Stimulated activated effector memory CD8-positive, alpha-beta T cell treated with anti-CD3 and anti-CD28 coated beads, Interleukin-12 subunit alpha, Interleukin-12 subunit beta, amount 100 ng/mL, for 72 hours (primary cell): ENCODE measurements around the gene ASCC3.
"Not testable (repeated sequence)": the region's sequence is repeated elsewhere in the genome, so short reads cannot be mapped to it uniquely, and the experiment has no call there.

ENCODE experiments used
- ATAC-seq: fragments of 150-1000 bp; cut with Tn5 transposase; 2 replicates; pipeline ENCODE4 v1.10.0; 2021
- DNase-seq, 2 donors: peaks; one replicate each; pipeline ENCODE4 v3.0.0; 2021 to 2022; ENCODE audit warnings: low spot score in 2 of 2
- H3K27ac Mint-ChIP-seq: one replicate; pipeline ENCODE4 v1.8.0; 2022; ENCODE audit warnings: mild to moderate bottlenecking, mixed read lengths
- H3K36me3 Mint-ChIP-seq: one replicate; pipeline ENCODE4 v1.8.0; 2022; ENCODE audit warnings: mild to moderate bottlenecking, mixed read lengths
- H3K4me1 Mint-ChIP-seq: one replicate; pipeline ENCODE4 v1.8.0; 2022; ENCODE audit warnings: mixed read lengths
- H3K4me3 Mint-ChIP-seq: one replicate; pipeline ENCODE4 v1.8.0; 2022; ENCODE audit warnings: mild to moderate bottlenecking, mixed read lengths
- H3K9me3 Mint-ChIP-seq: one replicate; pipeline ENCODE4 v1.8.0; 2022; ENCODE audit warnings: mixed read lengths

ASCC3 gene

GRCh38 chr6:100850174-100850573, 31.0 kb downstream of the ASCC3 start:
- ATAC-seq (peak; percentile 82), DNase-seq (no peak)
- H3K4me1 Mint-ChIP-seq, result peaks cover 28% of the 10 kb centered on the region
- H3K27ac Mint-ChIP-seq, result no peak overlapping the region
- H3K9me3 Mint-ChIP-seq, result no peaks in the 10 kb centered on the region
- peaks cover 20% of the 10 kb centered on the region for H3K36me3 Mint-ChIP-seq
- H3K4me3 Mint-ChIP-seq, result no peak overlapping the region

- H3K9me3 Mint-ChIP-seq, result no peaks in the 10 kb centered on the region
- ATAC-seq (peak; percentile 69), DNase-seq (no peak)
- peaks cover 20% of the 10 kb centered on the region for H3K36me3 Mint-ChIP-seq
- H3K4me3 Mint-ChIP-seq, result no peak overlapping the region
- peak overlapping the region; percentile 21 for H3K27ac Mint-ChIP-seq
- peaks cover 40% of the 10 kb centered on the region for H3K4me1 Mint-ChIP-seq
Measured at GRCh38 chr6:100846276-100846675, 34.9 kb downstream of the ASCC3 start.

GRCh38 chr6:100845676-100846075, 35.5 kb downstream of the ASCC3 start:
- no peak for ATAC-seq
- H3K9me3 Mint-ChIP-seq, result no peaks in the 10 kb centered on the region
- no peak overlapping the region for H3K27ac Mint-ChIP-seq
- peaks cover 45% of the 10 kb centered on the region for H3K4me1 Mint-ChIP-seq
- DNase-seq, result no peak
- peaks cover 20% of the 10 kb centered on the region for H3K36me3 Mint-ChIP-seq
- no peak overlapping the region for H3K4me3 Mint-ChIP-seq

GRCh38 chr6:100839419-100839818, 41.7 kb downstream of the ASCC3 start:
- DNase-seq, result no peak
- Mint-ChIP-seq H3K4me3 (no peak overlapping the region), H3K36me3 (peaks cover 7% of the 10 kb centered on the region), H3K9me3 (peaks cover 3% of the 10 kb centered on the region), H3K27ac (no peak overlapping the region), H3K4me1 (peaks cover 33% of the 10 kb centered on the region)
- no peak for ATAC-seq

- Mint-ChIP-seq H3K4me3 (no peak overlapping the region), H3K9me3 (peaks cover 3% of the 10 kb centered on the region), H3K4me1 (peaks cover 30% of the 10 kb centered on the region), H3K36me3 (peaks cover 7% of the 10 kb centered on the region), H3K27ac (no peak overlapping the region)
- DNase-seq (no peak), ATAC-seq (no peak)
Measured at GRCh38 chr6:100838011-100838410, 43.1 kb downstream of the ASCC3 start.

- no peak overlapping the region for H3K27ac Mint-ChIP-seq
- DNase-seq (no peak), ATAC-seq (no peak)
- no peak overlapping the region for H3K4me3 Mint-ChIP-seq
- H3K4me1 Mint-ChIP-seq, result peaks cover 12% of the 10 kb centered on the region
- H3K9me3 Mint-ChIP-seq, result peaks cover 3% of the 10 kb centered on the region
- H3K36me3 Mint-ChIP-seq, result peaks cover 7% of the 10 kb centered on the region
Measured at GRCh38 chr6:100833972-100834574, 47.1 kb downstream of the ASCC3 start.

- not testable (repeated sequence) for H3K4me3 Mint-ChIP-seq, H3K27ac Mint-ChIP-seq, ATAC-seq, H3K9me3 Mint-ChIP-seq, H3K4me1 Mint-ChIP-seq, DNase-seq
- H3K36me3 Mint-ChIP-seq, result peaks cover 19% of the 10 kb centered on the region
Measured at GRCh38 chr6:100829077-100829595, 52.0 kb downstream of the ASCC3 start.

GRCh38 chr6:100823041-100823440, 58.1 kb downstream of the ASCC3 start:
- no peaks in the 10 kb centered on the region for H3K9me3 Mint-ChIP-seq
- DNase-seq, result no peak
- H3K36me3 Mint-ChIP-seq, result peaks cover 26% of the 10 kb centered on the region
- H3K27ac Mint-ChIP-seq, result no peak overlapping the region
- H3K4me3 Mint-ChIP-seq, result no peak overlapping the region
- H3K4me1 Mint-ChIP-seq, result peaks cover 20% of the 10 kb centered on the region
- no peak for ATAC-seq

GRCh38 chr6:100818066-100818465, 63.1 kb downstream of the ASCC3 start:
- DNase-seq, result no peak
- peaks cover 2% of the 10 kb centered on the region for H3K9me3 Mint-ChIP-seq
- H3K36me3 Mint-ChIP-seq, result peaks cover 25% of the 10 kb centered on the region
- H3K4me1 Mint-ChIP-seq, result peaks cover 33% of the 10 kb centered on the region
- no peak overlapping the region for H3K27ac Mint-ChIP-seq
- no peak for ATAC-seq
- no peak overlapping the region for H3K4me3 Mint-ChIP-seq

GRCh38 chr6:100810015-100810414, 71.1 kb downstream of the ASCC3 start:
- H3K9me3 Mint-ChIP-seq, result no peaks in the 10 kb centered on the region
- DNase-seq (no peak), ATAC-seq (no peak)
- no peak overlapping the region for H3K27ac Mint-ChIP-seq
- no peak overlapping the region for H3K4me3 Mint-ChIP-seq
- H3K36me3 Mint-ChIP-seq, result peaks cover 22% of the 10 kb centered on the region
- H3K4me1 Mint-ChIP-seq, result peaks cover 21% of the 10 kb centered on the region

GRCh38 chr6:100809346-100809745, 71.8 kb downstream of the ASCC3 start:
- DNase-seq (no peak), ATAC-seq (no peak)
- no peaks in the 10 kb centered on the region for H3K9me3 Mint-ChIP-seq
- H3K36me3 Mint-ChIP-seq, result peaks cover 23% of the 10 kb centered on the region
- H3K4me3 Mint-ChIP-seq, result no peak overlapping the region
- H3K27ac Mint-ChIP-seq, result no peak overlapping the region
- peaks cover 21% of the 10 kb centered on the region for H3K4me1 Mint-ChIP-seq

GRCh38 chr6:100808638-100809275, 72.4 kb downstream of the ASCC3 start:
- Mint-ChIP-seq H3K4me1 (peaks cover 24% of the 10 kb centered on the region), H3K27ac (no peak overlapping the region), H3K4me3 (no peak overlapping the region), H3K9me3 (no peaks in the 10 kb centered on the region), H3K36me3 (peaks cover 26% of the 10 kb centered on the region)
- DNase-seq (no peak), ATAC-seq (no peak)

- DNase-seq, result no peak
- no peak overlapping the region for H3K4me3 Mint-ChIP-seq
- H3K9me3 Mint-ChIP-seq, result no peaks in the 10 kb centered on the region
- ATAC-seq, result no peak
- H3K36me3 Mint-ChIP-seq, result peaks cover 31% of the 10 kb centered on the region
- H3K4me1 Mint-ChIP-seq, result peaks cover 18% of the 10 kb centered on the region
- H3K27ac Mint-ChIP-seq, result no peak overlapping the region
Measured at GRCh38 chr6:100806296-100806695, 74.8 kb downstream of the ASCC3 start.

- Mint-ChIP-seq H3K27ac (no peak overlapping the region), H3K9me3 (no peaks in the 10 kb centered on the region), H3K36me3 (peaks cover 52% of the 10 kb centered on the region), H3K4me3 (no peak overlapping the region), H3K4me1 (peaks cover 11% of the 10 kb centered on the region)
- ATAC-seq (no peak), DNase-seq (no peak)
Measured at GRCh38 chr6:100803264-100804045, 77.7 kb downstream of the ASCC3 start.

GRCh38 chr6:100801036-100801435, 80.1 kb downstream of the ASCC3 start:
- no peak overlapping the region for H3K4me3 Mint-ChIP-seq
- DNase-seq (no peak), ATAC-seq (no peak)
- no peak overlapping the region for H3K27ac Mint-ChIP-seq
- no peaks in the 10 kb centered on the region for H3K9me3 Mint-ChIP-seq
- peaks cover 11% of the 10 kb centered on the region for H3K4me1 Mint-ChIP-seq
- H3K36me3 Mint-ChIP-seq, result peaks cover 76% of the 10 kb centered on the region
